CD4-positive, alpha-beta T cell (primary cell): ENCODE data around the gene PGM2L1. TPM values are rescaled to one million over a fixed set of nuclear protein-coding genes. Genes with fewer than 3 reads are reported as not detected.
A peak's percentile ranks its signal among the peaks of the same experiment; 100 is the strongest.

Experiments used
- ATAC-seq: fragments of 200-7000 bp; cut with Tn5 transposase; one replicate; pipeline ENCODE4 v1.10.0; 2022; ENCODE audit warnings: mild to moderate bottlenecking; ENCODE audit not compliant: poor library complexity
- CTCF ChIA-PET: fragments of 350-600 bp; sonication (Branson Sonifier 250); formaldehyde crosslinking; loops from one replicate; lab custom pipeline; 2021; ENCODE audit warnings: antibody characterized with exemption, inconsistent platforms; lab: Charles Lee
- POLR2A ChIA-PET: fragments of 350-600 bp; sonication (Branson Sonifier 250); formaldehyde crosslinking; loops from one replicate; lab custom pipeline; 2021; ENCODE audit warnings: antibody characterized with exemption, inconsistent platforms; lab: Charles Lee
- DNase-seq, 14 experiments: peaks; one replicate each; pipeline ENCODE4 v3.0.0-alpha.2; 2013 to 2020; ENCODE audit warnings: mixed read lengths in 2 of 14
- H3K27ac ChIP-seq, 2 donors: one replicate each; pipeline versions ENCODE4 v1.5.1 to v1.7.0; 2013; ENCODE audit warnings: low read length in 2 of 2, low read depth in 1 of 2, mild to moderate bottlenecking in 1 of 2
- H3K27me3 ChIP-seq, 2 experiments: 1 replicate in 1 of 2; 2 replicates in 1 of 2; pipeline versions ENCODE4 v1.6.1 to v1.7.0; 2013; ENCODE audit warnings: low read length in 2 of 2, control low read depth in 1 of 2, mild to moderate bottlenecking in 1 of 2, moderate library complexity in 1 of 2; ENCODE audit not compliant: insufficient read depth in 2 of 2, control insufficient read depth in 1 of 2
- H3K36me3 ChIP-seq: one replicate; pipeline ENCODE4 v1.6.1; 2013; ENCODE audit warnings: low read length, control low read depth; ENCODE audit not compliant: insufficient read depth
- H3K4me1 ChIP-seq: one replicate; pipeline ENCODE4 v1.6.1; 2013; ENCODE audit warnings: low read length, control low read depth; ENCODE audit not compliant: insufficient read depth
- H3K4me3 ChIP-seq: one replicate; pipeline ENCODE4 v1.5.1; 2013; ENCODE audit warnings: mild to moderate bottlenecking, low read length, moderate library complexity
- H3K9me3 ChIP-seq, 2 experiments: 1 replicate in 1 of 2; 2 replicates in 1 of 2; pipeline versions ENCODE4 v1.6.1 to v1.7.0; 2013; ENCODE audit warnings: low read length in 2 of 2, mild to moderate bottlenecking in 2 of 2, control low read depth in 1 of 2, moderate library complexity in 1 of 2; ENCODE audit not compliant: control insufficient read depth in 1 of 2, insufficient read depth in 1 of 2
- H3K27ac Mint-ChIP-seq: one replicate; pipeline ENCODE4 v1.8.0; 2020; ENCODE audit warnings: mixed read lengths
- H3K27me3 Mint-ChIP-seq: one replicate; pipeline ENCODE4 v1.8.0; 2021; ENCODE audit warnings: mixed read lengths
- H3K36me3 Mint-ChIP-seq: one replicate; pipeline ENCODE4 v1.8.0; 2021; ENCODE audit warnings: low read depth, mixed read lengths
- H3K4me1 Mint-ChIP-seq: one replicate; pipeline ENCODE4 v1.8.0; 2021; ENCODE audit warnings: low read depth, mixed read lengths
- H3K4me3 Mint-ChIP-seq: one replicate; pipeline ENCODE4 v1.8.0; 2020; ENCODE audit warnings: mild to moderate bottlenecking, mixed read lengths
- H3K9me3 Mint-ChIP-seq: one replicate; pipeline ENCODE4 v1.8.0; 2020; ENCODE audit warnings: mixed read lengths
- intact Hi-C, 2 experiments: fragments of 100-400 bp; cut with DNase I in 1 of 2; cut with micrococcal nuclease in 1 of 2; formaldehyde crosslinking; loops; one replicate each; pipeline versions ENCODE4 v1.15.1 to v1.9.0; 2023 to 2025; cut with DNase I, micrococcal nuclease
- total RNA-seq, 174 experiments: library from RNA in 2 of 174; stranded (reverse) in 2 of 174; gene quantifications; one replicate each; pipeline ENCODE4 v1.2.3 and lab custom pipeline; 2021 to 2026
- TF ChIP-seq, protein P1 (sequence below): fragments of 200-600 bp; IDR thresholded peaks from one replicate; pipeline ENCODE4 v1.8.0; 2022; ENCODE audit warnings: antibody characterized with exemption, mild to moderate bottlenecking

The PGM2L1 gene
- total RNA-seq, 2 experiments from 2014 or later = 10.2 to 11.8 TPM

DNA sequence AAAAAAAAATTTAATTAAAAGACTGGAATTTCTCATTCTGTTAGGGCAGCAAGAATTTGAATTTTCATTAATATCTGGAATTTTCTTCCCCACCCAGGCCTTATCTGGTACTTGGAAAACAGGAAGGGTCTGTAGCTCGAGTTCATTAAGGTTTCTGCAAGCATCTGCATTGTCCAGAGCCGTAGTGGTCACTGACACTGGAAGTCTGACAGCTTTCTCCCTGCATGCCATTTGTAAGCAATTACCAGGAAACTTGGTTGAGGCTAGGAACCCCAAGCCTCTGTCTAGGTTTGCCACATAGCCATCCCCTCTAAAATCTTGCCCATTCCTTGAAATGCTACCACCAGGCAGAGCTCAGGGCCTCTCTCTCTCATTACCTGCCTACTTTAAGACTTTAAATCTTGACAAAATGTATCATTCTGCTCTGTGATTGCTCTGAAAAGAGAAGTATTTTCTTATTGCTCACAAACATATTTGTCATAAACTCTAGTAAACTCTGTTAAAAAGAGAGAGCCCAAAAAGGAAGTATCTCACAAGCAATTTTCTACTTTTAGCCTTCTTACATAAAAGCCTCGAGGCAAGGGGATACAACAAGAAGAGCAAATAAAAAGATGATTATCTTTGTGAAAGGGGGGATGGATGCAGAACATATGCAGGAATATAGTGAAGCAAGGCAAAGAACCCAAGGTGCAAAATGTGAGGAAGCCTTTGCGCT, 5.5 kb upstream of the PGM2L1 start:
- Histone ChIP-seq H3K27ac (no peak overlapping the region), H3K27me3 (no peaks in the 10 kb centered on the region), H3K4me3 (no peak overlapping the region), H3K36me3 (no peaks in the 10 kb centered on the region), H3K4me1 (no peaks in the 10 kb centered on the region), H3K9me3 (no peaks in the 10 kb centered on the region)
- Mint-ChIP-seq H3K4me3 (no peak overlapping the region), H3K27me3 (no peaks in the 10 kb centered on the region), H3K27ac (no peak overlapping the region), H3K36me3 (no peaks in the 10 kb centered on the region), H3K9me3 (no peaks in the 10 kb centered on the region), H3K4me1 (peaks cover 12% of the 10 kb centered on the region)
- ChIA-PET CTCF (interaction anchor here (0.6 to 1.1 kb wide), 2 partner anchors 18 to 290 kb away, joined by 3 read pairs; no protein-coding TSS in a partner anchor), POLR2A (interaction anchor here (0.9 kb wide), 1 partner anchor 14 kb away, joined by 3 read pairs; no protein-coding TSS in a partner anchor)
- TF ChIP-seq, protein P1, sequence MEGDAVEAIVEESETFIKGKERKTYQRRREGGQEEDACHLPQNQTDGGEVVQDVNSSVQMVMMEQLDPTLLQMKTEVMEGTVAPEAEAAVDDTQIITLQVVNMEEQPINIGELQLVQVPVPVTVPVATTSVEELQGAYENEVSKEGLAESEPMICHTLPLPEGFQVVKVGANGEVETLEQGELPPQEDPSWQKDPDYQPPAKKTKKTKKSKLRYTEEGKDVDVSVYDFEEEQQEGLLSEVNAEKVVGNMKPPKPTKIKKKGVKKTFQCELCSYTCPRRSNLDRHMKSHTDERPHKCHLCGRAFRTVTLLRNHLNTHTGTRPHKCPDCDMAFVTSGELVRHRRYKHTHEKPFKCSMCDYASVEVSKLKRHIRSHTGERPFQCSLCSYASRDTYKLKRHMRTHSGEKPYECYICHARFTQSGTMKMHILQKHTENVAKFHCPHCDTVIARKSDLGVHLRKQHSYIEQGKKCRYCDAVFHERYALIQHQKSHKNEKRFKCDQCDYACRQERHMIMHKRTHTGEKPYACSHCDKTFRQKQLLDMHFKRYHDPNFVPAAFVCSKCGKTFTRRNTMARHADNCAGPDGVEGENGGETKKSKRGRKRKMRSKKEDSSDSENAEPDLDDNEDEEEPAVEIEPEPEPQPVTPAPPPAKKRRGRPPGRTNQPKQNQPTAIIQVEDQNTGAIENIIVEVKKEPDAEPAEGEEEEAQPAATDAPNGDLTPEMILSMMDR = no peak
- DNase-seq (no peak), ATAC-seq (no peak)
- intact Hi-C loops = loop anchor here in 1 of 2 experiments (5.0 kb wide), 1 partner anchor 189 kb away; the partner anchor contains the start of gene POLD3

- Mint-ChIP-seq H3K27me3 (no peaks in the 10 kb centered on the region), H3K4me3 (peak overlapping the region; percentile 100), H3K27ac (no peak overlapping the region), H3K4me1 (peaks cover 18% of the 10 kb centered on the region), H3K36me3 (peaks cover 9% of the 10 kb centered on the region), H3K9me3 (no peaks in the 10 kb centered on the region)
- POLR2A ChIA-PET = no interaction called here
- intact Hi-C loops = loop anchor here in 1 of 2 experiments (5.0 kb wide), 1 partner anchor 192 kb away; the partner anchor contains the start of gene POLD3
- TF ChIP-seq, protein P1 = no peak
- H3K4me1 ChIP-seq = peaks cover 3% of the 10 kb centered on the region
- H3K4me3 ChIP-seq = no peak overlapping the region
- no peak overlapping the region for H3K27ac ChIP-seq
- CTCF ChIA-PET = interaction anchor here (1.0 kb wide), 1 partner anchor 49 kb away, joined by 4 read pairs; no protein-coding TSS in a partner anchor
- H3K9me3 ChIP-seq = no peaks in the 10 kb centered on the region
- ATAC-seq (no peak), DNase-seq (no peak)
- no peaks in the 10 kb centered on the region for H3K36me3 ChIP-seq
- no peaks in the 10 kb centered on the region for H3K27me3 ChIP-seq
Observed at GRCh38 chr11:74400606-74401005, 2.4 kb upstream of the PGM2L1 start.

GRCh38 chr11:74397501-74398243, 561 bp downstream of the PGM2L1 start:
- H3K27me3 Mint-ChIP-seq = no peaks in the 10 kb centered on the region
- peaks cover 3% of the 10 kb centered on the region for H3K4me1 ChIP-seq
- H3K4me3 ChIP-seq = peak overlapping the region; percentile 96
- peak; percentile 12 to 79 (median 28) for DNase-seq
- H3K27me3 ChIP-seq = no peaks in the 10 kb centered on the region
- CTCF ChIA-PET = interaction anchor here (0.8 to 2.4 kb wide), 4 partner anchors 9 to 52 kb away, joined by 3 to 12 read pairs (median 7); no protein-coding TSS in a partner anchor
- peak overlapping the region; percentile 59 to 68 for H3K27ac ChIP-seq
- POLR2A ChIA-PET = interaction anchor here (1.0 to 2.3 kb wide), 7 partner anchors 8 to 618 kb away, joined by 3 to 48 read pairs (median 5); partner anchors contain the start of genes LIPT2 and POLD3
- no peaks in the 10 kb centered on the region for H3K9me3 Mint-ChIP-seq
- peaks cover 9% of the 10 kb centered on the region for H3K36me3 Mint-ChIP-seq
- peak; percentile 45 for ATAC-seq
- H3K9me3 ChIP-seq = no peaks in the 10 kb centered on the region
- H3K4me1 Mint-ChIP-seq = peaks cover 38% of the 10 kb centered on the region
- TF ChIP-seq, protein P1 = peak; percentile 43
- intact Hi-C loops = loop anchor here (1.0 to 10.0 kb wide), 11 partner anchors 9 to 1985 kb away; partner anchors contain the start of genes LIPT2 (in 2 of the 2), C2CD3 (in 1 of the 2), COA4 (in 1 of the 2) and FAM168A (in 1 of the 2)
- no peaks in the 10 kb centered on the region for H3K36me3 ChIP-seq
- H3K27ac Mint-ChIP-seq = peak overlapping the region; percentile 89
- H3K4me3 Mint-ChIP-seq = peak overlapping the region; percentile 91
